ENCODE results near the gene ADAMTS20. TPM values are rescaled to one million over a fixed set of nuclear protein-coding genes. Genes with fewer than 3 reads are reported as not detected.
"Not testable (repeated sequence)": the region's sequence is repeated elsewhere in the genome, so short reads cannot be mapped to it uniquely, and the experiment has no call there.

Gene ADAMTS20
- total RNA-seq, 1 donor from 2014 or later, result not detected

- intact Hi-C loops (cut with micrococcal nuclease), result no loop called here
- no peak for ATAC-seq
- no peak for DNase-seq
Measured at GRCh38 chr12:43392116-43392515, 159.9 kb downstream of the ADAMTS20 start.

DNA sequence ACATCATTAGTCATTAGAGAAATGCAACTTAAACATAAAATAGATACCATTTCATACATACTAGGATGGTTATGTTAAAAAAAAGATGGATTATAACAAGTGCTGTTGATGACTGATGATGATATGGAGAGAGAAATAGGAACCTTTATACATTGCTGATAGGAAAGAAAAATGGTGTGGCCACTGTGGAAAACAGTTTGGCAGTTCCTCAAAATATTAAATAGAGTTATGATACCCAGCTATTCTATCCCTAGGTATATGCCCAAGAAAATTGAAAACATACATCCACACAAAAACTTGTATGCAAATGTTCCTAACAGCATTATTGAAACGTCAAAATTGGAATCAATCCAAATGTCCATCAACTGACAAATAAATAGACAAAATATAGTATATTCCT, 170.1 kb downstream of the ADAMTS20 start:
- ATAC-seq (no peak), DNase-seq (no peak)
- intact Hi-C loops (cut with micrococcal nuclease), result no loop called here

GRCh38 chr12:43378448-43378847, 173.6 kb downstream of the ADAMTS20 start:
- no peak for ATAC-seq
- no peak for DNase-seq
- intact Hi-C loops (cut with micrococcal nuclease), result no loop called here

DNA sequence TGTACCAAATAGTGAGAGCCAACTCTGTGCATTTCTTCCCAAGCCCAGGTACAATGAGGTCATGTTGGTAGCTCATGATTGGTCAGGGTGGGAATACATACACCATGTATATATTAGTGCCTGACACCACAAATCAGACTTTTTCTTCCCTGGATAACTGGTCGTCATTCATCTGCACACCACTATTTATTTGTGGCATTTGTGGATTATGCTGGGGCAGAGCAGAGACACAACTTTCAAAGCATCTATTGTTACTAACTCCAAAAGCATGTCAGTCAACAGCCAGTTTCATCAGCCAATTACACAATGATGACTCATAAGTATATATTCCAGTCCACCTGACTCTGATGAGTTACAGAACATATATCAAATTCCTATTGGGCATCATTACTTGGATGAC, 181.7 kb downstream of the ADAMTS20 start:
- ATAC-seq, result no peak
- no peak for DNase-seq
- intact Hi-C loops (cut with micrococcal nuclease), result no loop called here

DNA sequence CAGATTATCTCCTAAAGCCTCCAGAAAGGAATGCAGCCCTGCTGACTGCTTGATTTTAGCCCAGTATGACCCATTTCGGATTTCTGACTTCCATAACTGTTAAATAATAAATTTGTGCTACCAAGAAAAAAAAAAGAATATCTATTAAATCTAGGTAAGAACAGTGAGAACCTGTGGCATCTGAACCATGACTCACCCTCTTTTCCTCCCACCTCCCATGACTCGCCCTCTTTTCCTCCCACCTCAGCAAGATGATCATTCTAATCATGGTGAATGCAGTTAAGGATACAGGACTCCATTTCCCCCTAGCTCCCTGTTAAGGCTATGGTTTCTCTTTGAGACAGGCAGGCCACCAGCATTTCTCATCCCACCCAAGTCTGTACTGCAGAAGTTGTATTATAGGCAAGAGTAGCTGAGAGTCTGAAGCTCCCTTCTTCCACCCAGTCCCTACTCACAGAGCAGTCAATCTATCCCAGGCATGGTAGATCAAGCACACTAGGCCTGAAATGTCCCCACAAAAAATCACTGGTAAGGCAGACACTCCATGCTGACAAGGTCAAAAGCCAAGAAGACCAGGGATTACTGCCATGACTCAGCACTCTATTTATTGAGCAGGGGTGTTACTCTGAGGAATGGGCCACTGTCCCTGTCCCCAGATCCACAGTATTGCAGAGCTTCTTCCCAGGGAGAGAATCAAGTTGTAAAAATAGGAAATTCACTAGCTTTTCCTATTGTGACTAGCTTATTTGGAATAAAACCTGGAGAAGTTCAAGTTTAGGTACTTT, 188.9 kb downstream of the ADAMTS20 start:
- intact Hi-C loops (cut with micrococcal nuclease), result no loop called here
- no peak for ATAC-seq
- no peak for DNase-seq

GRCh38 chr12:43361031-43361710, 190.8 kb downstream of the ADAMTS20 start:
- DNase-seq, result no peak
- intact Hi-C loops (cut with micrococcal nuclease), result no loop called here
- ATAC-seq, result no peak

GRCh38 chr12:43360001-43360400, 192.0 kb downstream of the ADAMTS20 start:
- DNase-seq; intact Hi-C loops (cut with micrococcal nuclease); ATAC-seq: not testable (repeated sequence)

DNA sequence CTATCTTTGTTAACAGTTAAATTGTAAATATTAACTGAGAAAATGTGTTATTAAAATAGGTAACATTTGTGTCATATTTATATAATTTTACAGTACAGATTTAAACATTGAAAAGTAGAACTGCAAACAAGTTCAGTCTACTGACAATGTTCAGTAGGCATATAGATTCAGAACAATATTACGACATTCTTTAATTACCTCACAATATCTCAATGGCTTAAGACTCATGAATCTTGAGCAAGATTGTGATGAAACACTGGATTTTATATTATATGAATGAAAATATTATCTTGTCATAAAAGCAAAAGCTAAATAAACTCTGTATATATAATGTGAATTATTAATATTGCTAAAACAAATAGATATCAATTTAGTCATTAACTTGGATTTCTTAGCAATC, 194.9 kb downstream of the ADAMTS20 start:
- intact Hi-C loops (cut with micrococcal nuclease), result no loop called here
- no peak for ATAC-seq
- no peak for DNase-seq

DNA sequence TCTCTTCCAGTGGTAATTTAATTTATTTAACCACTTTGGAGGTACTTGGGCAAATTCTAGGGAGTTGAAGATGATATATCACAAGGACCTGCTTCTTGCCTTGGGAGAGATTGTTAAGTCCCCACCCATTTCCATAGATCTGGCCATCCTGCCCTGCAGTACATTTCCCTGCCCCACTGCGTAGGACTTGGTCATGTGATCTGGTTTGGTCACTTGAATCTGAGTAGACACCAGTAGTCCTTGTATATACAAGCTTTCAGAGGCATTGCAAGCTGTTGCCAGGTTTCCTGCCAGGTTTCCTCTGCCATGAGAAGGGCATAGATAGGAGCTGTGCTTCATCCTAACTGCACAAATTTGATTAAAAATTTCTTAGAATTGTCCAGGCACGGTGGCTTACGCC, 200.0 kb downstream of the ADAMTS20 start:
- DNase-seq (no peak), ATAC-seq (no peak)
- intact Hi-C loops (cut with micrococcal nuclease), result no loop called here

- no peak for ATAC-seq
- no peak for DNase-seq
- intact Hi-C loops (cut with micrococcal nuclease), result no loop called here
Measured at GRCh38 chr12:43349863-43350262, 202.1 kb downstream of the ADAMTS20 start.

DNA sequence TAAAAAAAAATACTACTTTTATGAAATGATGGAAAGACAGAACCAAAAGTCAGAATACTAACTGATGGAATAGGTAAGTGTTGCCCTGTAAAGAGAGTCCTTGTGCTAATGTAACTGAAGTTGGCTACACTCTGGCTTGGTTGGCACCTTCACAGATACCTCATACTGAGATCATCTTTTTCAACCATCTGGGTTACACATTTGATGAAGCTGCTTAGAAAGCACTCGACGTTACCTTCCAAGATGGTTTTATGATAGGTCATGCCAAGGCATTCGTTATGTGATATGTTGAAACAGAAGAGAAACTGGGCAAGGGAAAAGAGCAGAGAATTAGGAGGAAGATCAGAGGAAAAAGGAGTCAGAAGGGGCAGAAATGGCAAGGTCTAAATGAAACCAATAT, 203.8 kb downstream of the ADAMTS20 start:
- intact Hi-C loops (cut with micrococcal nuclease), result no loop called here
- ATAC-seq, result no peak

GRCh38 chr12:43347026-43347425, 205.0 kb downstream of the ADAMTS20 start:
- ATAC-seq, result no peak
- no peak for DNase-seq
- intact Hi-C loops (cut with micrococcal nuclease), result no loop called here

More for the DNA sequence above, 203.8 kb downstream of the ADAMTS20 start:
- DNase-seq, result no peak

GRCh38 chr12:43345023-43345422, 207.0 kb downstream of the ADAMTS20 start:
- no peak for DNase-seq
- intact Hi-C loops (cut with micrococcal nuclease), result no loop called here
- ATAC-seq, result no peak

GRCh38 chr12:43341785-43342313, 210.2 kb downstream of the ADAMTS20 start:
- intact Hi-C loops (cut with micrococcal nuclease); ATAC-seq; DNase-seq: not testable (repeated sequence)

DNA sequence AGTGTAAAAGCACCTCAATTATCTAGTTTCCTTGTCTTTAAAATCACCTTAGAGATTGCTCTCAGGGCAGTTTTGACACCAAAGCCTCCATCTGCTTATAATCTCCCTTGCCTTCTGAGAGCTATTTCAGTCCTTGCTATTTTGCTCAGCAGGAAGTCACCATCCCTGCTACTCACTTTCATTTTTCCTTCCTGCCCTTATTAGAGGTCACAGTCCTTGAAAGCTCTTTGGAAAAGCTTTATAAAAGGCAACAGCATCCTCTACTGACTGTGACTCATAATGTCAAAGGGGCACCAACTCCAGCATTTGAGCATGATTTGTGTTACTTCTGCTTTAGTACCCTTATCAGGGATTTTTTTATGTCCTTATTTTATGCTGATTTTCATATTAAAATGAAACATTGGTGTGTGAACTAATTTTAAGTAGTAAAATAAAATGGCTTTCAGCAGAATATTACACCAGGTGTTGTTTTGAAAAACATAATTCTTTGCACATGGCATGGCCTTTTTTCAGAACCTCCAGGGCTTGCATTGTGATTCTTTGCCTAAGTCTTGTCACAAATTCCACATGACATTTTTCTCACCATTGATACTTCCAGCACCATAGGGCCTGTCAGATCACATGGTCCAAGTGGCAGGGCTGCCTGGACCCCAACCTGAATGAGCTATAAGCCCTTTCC, 213.0 kb downstream of the ADAMTS20 start:
- ATAC-seq, result peak; percentile 100
- intact Hi-C loops (cut with micrococcal nuclease), result loop anchor here (5.0 to 10.0 kb wide), 2 partner anchors 752 to 854 kb away; partner anchors contain the start of gene PRICKLE1

GRCh38 chr12:43337571-43338444, 214.2 kb downstream of the ADAMTS20 start:
- ATAC-seq (no peak), DNase-seq (no peak)
- intact Hi-C loops (cut with micrococcal nuclease), result loop anchor here (5.0 to 10.0 kb wide), 2 partner anchors 751 to 853 kb away; partner anchors contain the start of gene PRICKLE1

More for the DNA sequence above, 213.0 kb downstream of the ADAMTS20 start:
- DNase-seq, result no peak

GRCh38 chr12:43336962-43337555, 214.9 kb downstream of the ADAMTS20 start:
- no peak for ATAC-seq
- no peak for DNase-seq
- intact Hi-C loops (cut with micrococcal nuclease), result loop anchor here (5.0 to 10.0 kb wide), 2 partner anchors 750 to 852 kb away; partner anchors contain the start of gene PRICKLE1

GRCh38 chr12:43333644-43334043, 218.4 kb downstream of the ADAMTS20 start:
- ATAC-seq, result no peak
- intact Hi-C loops (cut with micrococcal nuclease), result loop anchor here (10.0 kb wide), 1 partner anchor 849 kb away; no protein-coding TSS in a partner anchor
- DNase-seq, result no peak
